Activated CD4-positive, alpha-beta T cell treated with anti-CD3 and anti-CD28 coated beads, Interleukin-2, amount 50 U/mL, for 24 hours (primary cell): ENCODE results near the gene MYADML2.

ENCODE experiments used
- DNase-seq, 2 donors: peaks; one replicate each; pipeline ENCODE4 v3.0.0-alpha.2; 2020; ENCODE audit warnings: low read depth in 1 of 2, low spot score in 1 of 2

MYADML2 gene

GRCh38 chr17:81912441-81913309, 34.4 kb downstream of the MYADML2 start:
- no peak for DNase-seq

- DNase-seq: no peak
Observed at GRCh38 chr17:81911969-81912368, 35.1 kb downstream of the MYADML2 start.

- DNase-seq: peak; percentile 83 to 92
Observed at GRCh38 chr17:81911277-81911961, 35.6 kb downstream of the MYADML2 start, which contains the start of gene PCYT2. Gene PCYT2, minus strand, starts transcription at chr17:81911399. Its CDS starts 44 bp downstream, at chr17:81911355.

GRCh38 chr17:81910840-81911276, 36.2 kb downstream of the MYADML2 start:
- no peak for DNase-seq

- DNase-seq: no peak
Observed at GRCh38 chr17:81909966-81910839, 36.8 kb downstream of the MYADML2 start.

- no peak for DNase-seq
Observed at GRCh38 chr17:81909231-81909630, 37.8 kb downstream of the MYADML2 start.

- no peak for DNase-seq
Observed at GRCh38 chr17:81908793-81909192, 38.2 kb downstream of the MYADML2 start.

GRCh38 chr17:81907219-81908145, 39.6 kb downstream of the MYADML2 start:
- DNase-seq: no peak

GRCh38 chr17:81906476-81907218, 40.4 kb downstream of the MYADML2 start:
- no peak for DNase-seq

GRCh38 chr17:81905993-81906392, 41.0 kb downstream of the MYADML2 start:
- no peak for DNase-seq

- no peak for DNase-seq
Observed at GRCh38 chr17:81905424-81905875, 41.6 kb downstream of the MYADML2 start.

GRCh38 chr17:81904600-81905423, 42.2 kb downstream of the MYADML2 start:
- no peak for DNase-seq

GRCh38 chr17:81903896-81904599, 43.0 kb downstream of the MYADML2 start:
- DNase-seq: no peak

- DNase-seq: no peak
Observed at GRCh38 chr17:81903415-81903831, 43.6 kb downstream of the MYADML2 start.

- no peak for DNase-seq
Observed at GRCh38 chr17:81902653-81903414, 44.2 kb downstream of the MYADML2 start.

- DNase-seq: no peak
Observed at GRCh38 chr17:81902023-81902652, 44.9 kb downstream of the MYADML2 start, which contains the start of gene NPB. Gene NPB, plus strand, starts transcription at chr17:81902238. Its CDS starts 40 bp downstream, at chr17:81902278.
